ENCODE results near the gene AGO1. TPM values are rescaled to one million over a fixed set of nuclear protein-coding genes. Genes with fewer than 3 reads are reported as not detected.
"Not testable (repeated sequence)": the region's sequence is repeated elsewhere in the genome, so short reads cannot be mapped to it uniquely, and the experiment has no call there.

AGO1 gene
- polyA plus RNA-seq, 1 donor from 2014 or later, result 13.0 TPM

- H3K36me3 ChIP-seq (ENCODE audit: insufficient read depth, low read length), result no peaks in the 10 kb centered on the region
- no peak for TF ChIP-seq SMC3 (conservative IDR thresholded peaks at IDR 0.05; ENCODE audit: poor library complexity)
- TF ChIP-seq CTCF (IDR thresholded peaks at IDR 0.05; ENCODE audit: poor library complexity, severe bottlenecking), result no peak
- TF ChIP-seq EZH2 (IDR thresholded peaks at IDR 0.05; ENCODE audit: borderline replicate concordance, insufficient read depth, low read length, poor library complexity, severe bottlenecking), result no peak
- no peak for TF ChIP-seq EP300 (conservative IDR thresholded peaks at IDR 0.05; ENCODE audit: poor library complexity, severe bottlenecking)
- no peak for TF ChIP-seq TAF1 (IDR thresholded peaks at IDR 0.05; ENCODE audit: low read depth)
- TF ChIP-seq MXI1 (conservative IDR thresholded peaks at IDR 0.05; ENCODE audit: poor library complexity, severe bottlenecking), result no peak
- TF ChIP-seq POLR2AphosphoS5 (IDR thresholded peaks at IDR 0.05), result no peak
- no peak for TF ChIP-seq REST (IDR thresholded peaks at IDR 0.05; ENCODE audit: borderline replicate concordance)
- TF ChIP-seq RAD21 (conservative IDR thresholded peaks at IDR 0.05), result no peak
- no peak overlapping the region for H3K4me2 ChIP-seq (ENCODE audit: low read length)
Observed at GRCh38 chr1:35971601-35972000, 88.6 kb downstream of the AGO1 start.

GRCh38 chr1:35972631-35973030 is 89.6 kb downstream of the AGO1 start:
- not testable (repeated sequence) for H3K9me2 ChIP-seq (ENCODE audit: insufficient read depth, low read length); H3K9ac ChIP-seq (ENCODE audit: low read length); H3F3A ChIP-seq (ENCODE audit: insufficient read depth, low read length, poor library complexity, severe bottlenecking); H4K20me1 ChIP-seq (ENCODE audit: insufficient read depth); H3K27me3 ChIP-seq (ENCODE audit: insufficient read depth, low read depth, low read length); H3K9me3 ChIP-seq (ENCODE audit: low read length); H3K4me2 ChIP-seq (ENCODE audit: low read length); H3K27ac ChIP-seq (ENCODE audit: low read length); H3K79me2 ChIP-seq (replicated peaks; ENCODE audit: insufficient read depth, low read length); H2AFZ ChIP-seq (ENCODE audit: low read depth, low read length); H3K4me3 ChIP-seq (ENCODE audit: low read length); H3K36me3 ChIP-seq (ENCODE audit: insufficient read depth, low read length)

More at GRCh38 chr1:35971601-35972000, 88.6 kb downstream of the AGO1 start:
- Histone ChIP-seq H3F3A (ENCODE audit: insufficient read depth, low read length, poor library complexity, severe bottlenecking) (no peaks in the 10 kb centered on the region), H3K79me2 (replicated peaks; ENCODE audit: insufficient read depth, low read length) (no peaks in the 10 kb centered on the region), H2AFZ (ENCODE audit: low read depth, low read length) (no peak overlapping the region), H3K4me3 (ENCODE audit: low read length) (no peak overlapping the region), H3K9ac (ENCODE audit: low read length) (no peak overlapping the region), H4K20me1 (ENCODE audit: insufficient read depth) (no peaks in the 10 kb centered on the region), H3K9me3 (ENCODE audit: low read length) (no peaks in the 10 kb centered on the region), H3K27ac (ENCODE audit: low read length) (no peak overlapping the region), H3K27me3 (ENCODE audit: insufficient read depth, low read depth, low read length) (no peaks in the 10 kb centered on the region), H3K9me2 (ENCODE audit: insufficient read depth, low read length) (no peaks in the 10 kb centered on the region)

- Histone ChIP-seq H3F3A (ENCODE audit: insufficient read depth, low read length, poor library complexity, severe bottlenecking) (no peaks in the 10 kb centered on the region), H2AFZ (ENCODE audit: low read depth, low read length) (no peak overlapping the region), H3K9ac (ENCODE audit: low read length) (no peak overlapping the region), H3K9me3 (ENCODE audit: low read length) (no peaks in the 10 kb centered on the region), H3K27ac (ENCODE audit: low read length) (no peak overlapping the region), H3K4me3 (ENCODE audit: low read length) (no peak overlapping the region), H3K9me2 (ENCODE audit: insufficient read depth, low read length) (no peaks in the 10 kb centered on the region), H3K36me3 (ENCODE audit: insufficient read depth, low read length) (no peaks in the 10 kb centered on the region), H4K20me1 (ENCODE audit: insufficient read depth) (no peaks in the 10 kb centered on the region), H3K79me2 (replicated peaks; ENCODE audit: insufficient read depth, low read length) (no peaks in the 10 kb centered on the region), H3K4me2 (ENCODE audit: low read length) (no peak overlapping the region), H3K27me3 (ENCODE audit: insufficient read depth, low read depth, low read length) (no peaks in the 10 kb centered on the region)
- TF ChIP-seq EZH2 (IDR thresholded peaks at IDR 0.05; ENCODE audit: borderline replicate concordance, insufficient read depth, low read length, poor library complexity, severe bottlenecking), result no peak
- TF ChIP-seq CTCF (IDR thresholded peaks at IDR 0.05; ENCODE audit: poor library complexity, severe bottlenecking), result no peak
- TF ChIP-seq REST (IDR thresholded peaks at IDR 0.05; ENCODE audit: borderline replicate concordance), result no peak
- TF ChIP-seq RAD21 (conservative IDR thresholded peaks at IDR 0.05), result no peak
Observed at GRCh38 chr1:35980090-35980489, 97.1 kb downstream of the AGO1 start.

All from neural cell (in vitro differentiated cells).